ENCODE data around the gene TNFSF4.
"Not testable (repeated sequence)": the region's sequence is repeated elsewhere in the genome, so short reads cannot be mapped to it uniquely, and the experiment has no call there.

TNFSF4 gene

DNA sequence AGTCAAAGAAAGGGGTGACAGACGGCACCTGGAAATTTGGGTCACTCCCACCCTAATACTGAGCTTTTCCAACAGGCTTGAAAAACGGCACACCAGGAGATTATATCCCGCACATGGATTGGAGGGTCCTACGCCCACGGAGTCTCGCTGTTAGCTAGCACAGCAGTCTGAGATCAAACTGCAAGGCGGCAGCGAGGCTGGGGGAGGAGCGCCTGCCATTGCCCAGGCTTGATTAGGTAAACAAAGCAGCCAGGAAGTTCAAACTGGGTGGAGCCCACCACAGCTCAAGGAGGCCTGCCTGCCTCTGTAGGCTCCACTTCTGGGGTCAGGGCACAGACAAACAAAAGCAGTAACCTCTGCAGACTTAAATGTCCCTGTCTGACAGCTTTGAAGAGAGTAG is 53.2 kb downstream of the TNFSF4 start:
- not testable (repeated sequence) for H3K4me1 ChIP-seq (ENCODE audit: control insufficient read depth, low read depth, low read length); H3K36me3 ChIP-seq (ENCODE audit: control insufficient read depth, low read depth, low read length); H3K9ac ChIP-seq (ENCODE audit: low read length); H3K9me3 ChIP-seq (ENCODE audit: control insufficient read depth, low read depth, low read length); H3K27me3 ChIP-seq (ENCODE audit: control insufficient read depth, insufficient read depth, low read length); H3K27ac ChIP-seq (ENCODE audit: low read length); H3K4me3 ChIP-seq (ENCODE audit: low read length)

DNA sequence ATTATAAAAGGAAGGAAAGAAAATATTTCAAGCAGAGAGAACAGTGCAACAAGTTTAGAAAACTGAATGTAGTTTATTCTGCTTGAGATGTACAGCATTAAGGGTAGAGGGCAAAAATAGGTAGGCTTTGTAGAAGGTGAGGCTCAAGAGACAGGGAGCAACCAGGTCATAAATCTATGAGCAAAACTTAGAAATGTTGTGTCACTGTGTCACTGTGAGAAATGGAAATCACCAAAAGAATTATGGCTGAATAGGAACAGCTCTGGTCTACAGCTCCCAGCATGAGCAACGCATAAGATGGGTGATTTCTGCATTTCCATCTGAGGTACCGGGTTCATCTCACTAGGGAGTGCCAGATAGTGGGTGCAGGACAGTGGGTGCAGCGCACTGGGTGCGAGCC is 53.6 kb downstream of the TNFSF4 start:
- H3K4me1 ChIP-seq (ENCODE audit: control insufficient read depth, low read depth, low read length), result no peaks in the 10 kb centered on the region
- no peaks in the 10 kb centered on the region for H3K36me3 ChIP-seq (ENCODE audit: control insufficient read depth, low read depth, low read length)
- H3K27me3 ChIP-seq (ENCODE audit: control insufficient read depth, insufficient read depth, low read length), result no peaks in the 10 kb centered on the region
- H3K9ac ChIP-seq (ENCODE audit: low read length), result no peak overlapping the region
- no peak overlapping the region for H3K27ac ChIP-seq (ENCODE audit: low read length)
- no peaks in the 10 kb centered on the region for H3K9me3 ChIP-seq (ENCODE audit: control insufficient read depth, low read depth, low read length)
- no peak overlapping the region for H3K4me3 ChIP-seq (ENCODE audit: low read length)

DNA sequence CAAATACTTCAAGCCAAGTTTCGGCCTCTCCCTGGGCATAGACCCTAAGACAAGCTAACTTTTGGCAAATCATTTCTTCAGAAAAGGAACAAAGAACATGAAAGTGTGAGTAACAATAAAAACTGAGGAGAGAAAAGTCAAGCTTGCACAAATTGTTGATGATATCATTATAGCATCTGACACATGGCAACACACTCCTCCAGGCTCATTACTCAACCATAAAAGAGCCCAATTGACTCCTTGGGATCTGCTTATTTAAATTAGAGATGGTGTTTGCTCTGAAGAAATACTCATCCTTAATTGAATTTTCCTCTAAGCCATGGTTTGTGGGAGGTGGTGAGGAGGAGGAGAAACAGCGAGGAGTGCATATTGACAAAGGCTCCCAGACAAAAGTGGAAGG is 54.5 kb downstream of the TNFSF4 start:
- no peaks in the 10 kb centered on the region for H3K4me1 ChIP-seq (ENCODE audit: control insufficient read depth, low read depth, low read length)
- no peaks in the 10 kb centered on the region for H3K27me3 ChIP-seq (ENCODE audit: control insufficient read depth, insufficient read depth, low read length)
- no peaks in the 10 kb centered on the region for H3K36me3 ChIP-seq (ENCODE audit: control insufficient read depth, low read depth, low read length)
- H3K9me3 ChIP-seq (ENCODE audit: control insufficient read depth, low read depth, low read length), result no peaks in the 10 kb centered on the region
- no peak overlapping the region for H3K27ac ChIP-seq (ENCODE audit: low read length)
- no peak overlapping the region for H3K4me3 ChIP-seq (ENCODE audit: low read length)
- no peak overlapping the region for H3K9ac ChIP-seq (ENCODE audit: low read length)

DNA sequence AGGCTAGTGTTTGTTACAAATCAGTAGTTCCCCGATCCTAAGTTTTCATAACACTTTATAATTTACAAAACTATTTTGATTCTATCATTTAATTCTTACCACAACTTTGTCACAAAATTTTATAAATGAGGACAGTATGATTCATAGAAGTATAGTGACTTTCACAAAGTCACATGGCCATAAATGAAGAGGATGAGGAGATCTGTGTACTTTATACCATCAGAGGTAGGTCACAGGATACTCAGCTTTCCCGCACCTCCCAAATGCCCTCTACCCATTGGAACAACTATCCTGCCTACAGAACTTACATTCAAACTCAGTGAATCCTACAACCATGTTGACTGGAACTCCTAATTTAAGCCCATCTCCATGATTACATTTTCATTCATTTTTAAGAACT is 56.3 kb downstream of the TNFSF4 start:
- Histone ChIP-seq H3K4me3 (ENCODE audit: low read length) (no peak overlapping the region), H3K9me3 (ENCODE audit: control insufficient read depth, low read depth, low read length) (no peaks in the 10 kb centered on the region)

DNA sequence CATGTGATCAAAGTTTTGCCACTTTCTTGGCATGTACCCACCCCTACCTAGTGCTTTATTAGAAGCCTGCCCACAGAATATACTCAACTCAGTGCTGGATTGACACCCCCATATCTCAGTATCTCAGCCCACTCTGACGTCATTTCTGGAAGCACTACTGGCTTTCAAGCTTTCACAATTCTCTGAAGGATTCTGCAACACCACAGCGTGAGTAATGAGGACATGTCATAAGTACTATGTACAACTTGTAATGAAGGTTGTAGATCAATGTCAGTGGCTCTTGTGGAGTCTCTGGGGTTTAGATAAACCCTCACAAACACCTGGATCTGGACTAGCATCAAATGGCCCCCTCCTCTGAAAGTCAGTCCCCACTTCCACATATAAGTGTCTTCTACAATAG is 57.2 kb downstream of the TNFSF4 start:
- H3K9me3 ChIP-seq (ENCODE audit: control insufficient read depth, low read depth, low read length), result no peaks in the 10 kb centered on the region
- no peak overlapping the region for H3K9ac ChIP-seq (ENCODE audit: low read length)
- no peaks in the 10 kb centered on the region for H3K27me3 ChIP-seq (ENCODE audit: control insufficient read depth, insufficient read depth, low read length)
- no peak overlapping the region for H3K4me3 ChIP-seq (ENCODE audit: low read length)
- no peak overlapping the region for H3K27ac ChIP-seq (ENCODE audit: low read length)
- H3K36me3 ChIP-seq (ENCODE audit: control insufficient read depth, low read depth, low read length), result no peaks in the 10 kb centered on the region
- H3K4me1 ChIP-seq (ENCODE audit: control insufficient read depth, low read depth, low read length), result no peaks in the 10 kb centered on the region

More for the DNA sequence above, 56.3 kb downstream of the TNFSF4 start:
- H3K27ac ChIP-seq (ENCODE audit: low read length), result no peak overlapping the region
- H3K27me3 ChIP-seq (ENCODE audit: control insufficient read depth, insufficient read depth, low read length), result no peaks in the 10 kb centered on the region
- no peaks in the 10 kb centered on the region for H3K4me1 ChIP-seq (ENCODE audit: control insufficient read depth, low read depth, low read length)
- H3K36me3 ChIP-seq (ENCODE audit: control insufficient read depth, low read depth, low read length), result no peaks in the 10 kb centered on the region
- H3K9ac ChIP-seq (ENCODE audit: low read length), result no peak overlapping the region

DNA sequence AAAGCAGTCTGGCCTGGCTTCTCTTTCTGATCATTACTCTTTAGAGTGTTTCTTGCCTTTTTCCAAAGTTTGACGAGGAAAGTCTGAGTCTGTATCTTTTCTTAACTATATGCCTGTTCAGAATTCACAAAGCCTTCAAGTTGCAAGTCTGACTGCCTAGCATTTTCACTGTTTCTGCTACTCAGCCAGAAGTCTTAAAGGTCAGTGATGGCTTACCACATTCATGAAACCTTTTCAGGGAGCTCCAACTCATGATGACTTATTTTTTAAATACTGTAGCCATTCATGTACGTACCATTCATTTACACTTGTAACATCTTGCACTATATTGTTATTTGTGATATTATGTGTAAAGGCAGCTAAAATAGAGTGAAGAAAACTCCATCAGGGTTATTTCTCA is 58.2 kb downstream of the TNFSF4 start:
- H3K4me1 ChIP-seq (ENCODE audit: control insufficient read depth, low read depth, low read length), result no peaks in the 10 kb centered on the region
- H3K27ac ChIP-seq (ENCODE audit: low read length), result no peak overlapping the region
- H3K4me3 ChIP-seq (ENCODE audit: low read length), result no peak overlapping the region
- no peaks in the 10 kb centered on the region for H3K36me3 ChIP-seq (ENCODE audit: control insufficient read depth, low read depth, low read length)
- H3K9ac ChIP-seq (ENCODE audit: low read length), result no peak overlapping the region
- H3K27me3 ChIP-seq (ENCODE audit: control insufficient read depth, insufficient read depth, low read length), result no peaks in the 10 kb centered on the region
- H3K9me3 ChIP-seq (ENCODE audit: control insufficient read depth, low read depth, low read length), result no peaks in the 10 kb centered on the region

DNA sequence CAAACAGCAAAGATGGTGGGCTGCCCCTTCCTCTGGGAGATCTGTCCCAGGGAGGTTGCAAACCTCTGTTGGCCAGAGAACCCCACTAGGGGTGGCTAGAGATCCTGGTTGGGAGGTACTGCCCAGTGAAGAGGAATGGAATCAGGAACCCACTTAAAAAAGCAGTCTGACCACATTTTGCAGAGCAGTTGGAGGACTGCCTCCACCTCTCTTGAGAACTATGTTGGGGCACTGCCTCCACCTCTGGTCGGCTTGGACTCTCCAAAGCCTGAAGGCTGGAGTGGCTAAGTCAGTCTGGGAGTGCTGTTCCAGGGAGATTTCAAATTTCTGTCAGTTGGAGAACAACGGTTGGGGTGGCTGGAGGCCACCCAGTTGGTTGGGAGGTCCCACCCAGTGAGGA is 58.6 kb downstream of the TNFSF4 start:
- Histone ChIP-seq H3K4me3 (ENCODE audit: low read length) (no peak overlapping the region), H3K9me3 (ENCODE audit: control insufficient read depth, low read depth, low read length) (no peaks in the 10 kb centered on the region), H3K4me1 (ENCODE audit: control insufficient read depth, low read depth, low read length) (no peaks in the 10 kb centered on the region), H3K9ac (ENCODE audit: low read length) (no peak overlapping the region), H3K36me3 (ENCODE audit: control insufficient read depth, low read depth, low read length) (no peaks in the 10 kb centered on the region), H3K27me3 (ENCODE audit: control insufficient read depth, insufficient read depth, low read length) (no peaks in the 10 kb centered on the region), H3K27ac (ENCODE audit: low read length) (no peak overlapping the region)

DNA sequence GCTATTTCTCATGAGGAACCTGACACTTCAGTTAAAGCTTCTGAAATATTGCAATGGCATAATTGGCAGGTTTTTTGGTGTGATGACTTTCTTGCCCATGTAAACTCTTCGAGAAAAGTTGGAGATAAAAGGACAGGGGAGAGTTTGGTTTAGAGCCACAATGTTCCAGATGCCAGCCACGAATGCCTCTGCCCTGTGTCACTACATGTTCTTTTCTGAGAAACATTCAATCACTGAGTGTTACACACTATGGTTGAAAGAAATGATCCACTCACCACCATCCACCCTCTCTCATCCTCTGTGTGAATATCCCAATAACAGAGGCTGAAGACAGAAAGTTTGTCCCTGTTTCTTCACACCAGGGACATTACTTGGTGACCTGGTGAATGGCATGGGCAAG is 66.4 kb downstream of the TNFSF4 start:
- no peak overlapping the region for H3K27ac ChIP-seq (ENCODE audit: low read length)
- no peak overlapping the region for H3K4me3 ChIP-seq (ENCODE audit: low read length)
- H3K4me1 ChIP-seq (ENCODE audit: control insufficient read depth, low read depth, low read length), result no peaks in the 10 kb centered on the region
- H3K36me3 ChIP-seq (ENCODE audit: control insufficient read depth, low read depth, low read length), result no peaks in the 10 kb centered on the region
- no peaks in the 10 kb centered on the region for H3K9me3 ChIP-seq (ENCODE audit: control insufficient read depth, low read depth, low read length)
- no peak overlapping the region for H3K9ac ChIP-seq (ENCODE audit: low read length)
- H3K27me3 ChIP-seq (ENCODE audit: control insufficient read depth, insufficient read depth, low read length), result no peaks in the 10 kb centered on the region

GRCh38 chr1:173139706-173140105 is 67.4 kb downstream of the TNFSF4 start:
- Histone ChIP-seq H3K27ac (ENCODE audit: low read length) (no peak overlapping the region), H3K9ac (ENCODE audit: low read length) (no peak overlapping the region), H3K27me3 (ENCODE audit: control insufficient read depth, insufficient read depth, low read length) (no peaks in the 10 kb centered on the region), H3K9me3 (ENCODE audit: control insufficient read depth, low read depth, low read length) (no peaks in the 10 kb centered on the region), H3K36me3 (ENCODE audit: control insufficient read depth, low read depth, low read length) (no peaks in the 10 kb centered on the region), H3K4me1 (ENCODE audit: control insufficient read depth, low read depth, low read length) (no peaks in the 10 kb centered on the region), H3K4me3 (ENCODE audit: low read length) (no peak overlapping the region)

GRCh38 chr1:173137107-173137706 is 69.9 kb downstream of the TNFSF4 start:
- H3K4me1 ChIP-seq (ENCODE audit: control insufficient read depth, low read depth, low read length), result peaks cover 4% of the 10 kb centered on the region
- H3K4me3 ChIP-seq (ENCODE audit: low read length), result no peak overlapping the region

GRCh38 chr1:173134800-173135199 is 72.3 kb downstream of the TNFSF4 start:
- peaks cover 4% of the 10 kb centered on the region for H3K4me1 ChIP-seq (ENCODE audit: control insufficient read depth, low read depth, low read length)
- H3K9ac ChIP-seq (ENCODE audit: low read length), result no peak overlapping the region
- no peak overlapping the region for H3K27ac ChIP-seq (ENCODE audit: low read length)
- H3K27me3 ChIP-seq (ENCODE audit: control insufficient read depth, insufficient read depth, low read length), result no peaks in the 10 kb centered on the region
- H3K9me3 ChIP-seq (ENCODE audit: control insufficient read depth, low read depth, low read length), result no peaks in the 10 kb centered on the region
- H3K36me3 ChIP-seq (ENCODE audit: control insufficient read depth, low read depth, low read length), result no peaks in the 10 kb centered on the region
- no peak overlapping the region for H3K4me3 ChIP-seq (ENCODE audit: low read length)

More at GRCh38 chr1:173137107-173137706, 69.9 kb downstream of the TNFSF4 start:
- H3K9me3 ChIP-seq (ENCODE audit: control insufficient read depth, low read depth, low read length), result no peaks in the 10 kb centered on the region
- no peaks in the 10 kb centered on the region for H3K27me3 ChIP-seq (ENCODE audit: control insufficient read depth, insufficient read depth, low read length)
- no peaks in the 10 kb centered on the region for H3K36me3 ChIP-seq (ENCODE audit: control insufficient read depth, low read depth, low read length)
- H3K27ac ChIP-seq (ENCODE audit: low read length), result no peak overlapping the region
- H3K9ac ChIP-seq (ENCODE audit: low read length), result no peak overlapping the region

GRCh38 chr1:173134029-173134428 is 73.1 kb downstream of the TNFSF4 start:
- Histone ChIP-seq H3K36me3 (ENCODE audit: control insufficient read depth, low read depth, low read length) (no peaks in the 10 kb centered on the region), H3K27me3 (ENCODE audit: control insufficient read depth, insufficient read depth, low read length) (no peaks in the 10 kb centered on the region), H3K4me3 (ENCODE audit: low read length) (no peak overlapping the region), H3K9ac (ENCODE audit: low read length) (no peak overlapping the region), H3K27ac (ENCODE audit: low read length) (no peak overlapping the region), H3K4me1 (ENCODE audit: control insufficient read depth, low read depth, low read length) (peaks cover 4% of the 10 kb centered on the region), H3K9me3 (ENCODE audit: control insufficient read depth, low read depth, low read length) (no peaks in the 10 kb centered on the region)
